Keratinocyte (primary cell): Measurements from ENCODE around the gene HERC3. TPM values are rescaled to one million over a fixed set of nuclear protein-coding genes. Genes with fewer than 3 reads are reported as not detected.

Source experiments
- DNase-seq: peaks from one replicate; pipeline ENCODE4 v3.0.0-alpha.2; 2011; ENCODE audit warnings: low read depth, missing footprints, low spot score
- FAIRE-seq: peaks from 2 replicates; lab custom pipeline; 2011; peaks lifted over from hg19 to GRCh38; lab: Jason Lieb, UNC
- H2AFZ ChIP-seq: 2 replicates; pipeline ENCODE4 v1.6.0; 2012; ENCODE audit warnings: low read length, control low read depth, inconsistent platforms; ENCODE audit not compliant: control insufficient read depth
- H3K27ac ChIP-seq: 2 replicates; pipeline ENCODE4 v1.5.1; 2011; ENCODE audit warnings: low read length; ENCODE audit not compliant: control insufficient read depth, insufficient read depth
- H3K27me3 ChIP-seq: 3 replicates; pipeline ENCODE4 v1.6.0; 2011; ENCODE audit warnings: low read length; ENCODE audit not compliant: control insufficient read depth, insufficient read depth; ENCODE audit errors: extremely low read depth
- H3K36me3 ChIP-seq, 2 experiments: 2 replicates in 1 of 2; 3 replicates in 1 of 2; pipeline ENCODE4 v1.5.1; 2011; ENCODE audit warnings: low read length in 2 of 2, mild to moderate bottlenecking in 1 of 2; ENCODE audit not compliant: control insufficient read depth in 2 of 2, insufficient read depth in 2 of 2; ENCODE audit errors: extremely low read depth in 1 of 2
- H3K4me1 ChIP-seq: 3 replicates; pipeline ENCODE4 v1.5.1; 2011; ENCODE audit warnings: low read length; ENCODE audit not compliant: control insufficient read depth, insufficient read depth; ENCODE audit errors: extremely low read depth
- H3K4me2 ChIP-seq: 3 replicates; pipeline ENCODE4 v1.6.0; 2011; ENCODE audit warnings: low read depth, low read length; ENCODE audit not compliant: control insufficient read depth, insufficient read depth; ENCODE audit errors: extremely low read depth
- H3K4me3 ChIP-seq, 3 experiments: fragments of 200-600 bp in 1 of 3; sonication (generic) in 1 of 3; 2 replicates in 2 of 3; 3 replicates in 1 of 3; pipeline ENCODE4 v1.5.1; 2011 to 2016; ENCODE audit warnings: low read length in 3 of 3, mild to moderate bottlenecking in 3 of 3, control low read depth in 2 of 3, inconsistent platforms in 1 of 3, low read depth in 1 of 3, mixed read lengths in 1 of 3, mixed run types in 1 of 3, moderate library complexity in 1 of 3; ENCODE audit not compliant: control insufficient read depth in 2 of 3, insufficient read depth in 2 of 3; ENCODE audit errors: extremely low read depth in 1 of 3
- H3K79me2 ChIP-seq: 2 replicates; pipeline ENCODE4 v1.6.0; 2012; ENCODE audit warnings: low read length; ENCODE audit not compliant: control insufficient read depth, insufficient read depth
- H3K9ac ChIP-seq: 3 replicates; pipeline ENCODE4 v1.6.0; 2011; ENCODE audit warnings: low read length; ENCODE audit not compliant: control insufficient read depth, insufficient read depth; ENCODE audit errors: extremely low read depth
- H3K9me1 ChIP-seq: 3 replicates; pipeline ENCODE4 v1.6.0; 2011; ENCODE audit warnings: low read length; ENCODE audit not compliant: control insufficient read depth, insufficient read depth; ENCODE audit errors: extremely low read depth
- H3K9me3 ChIP-seq: 2 replicates; pipeline ENCODE4 v1.5.1; 2012; ENCODE audit warnings: low read depth, low read length; ENCODE audit not compliant: control insufficient read depth
- H4K20me1 ChIP-seq: 3 replicates; pipeline ENCODE4 v1.6.0; 2011; ENCODE audit warnings: low read length; ENCODE audit not compliant: control insufficient read depth, insufficient read depth; ENCODE audit errors: extremely low read depth
- CTCF ChIP-seq, 3 experiments: IDR thresholded peaks in 1 of 3; conservative IDR thresholded peaks in 1 of 3; optimal IDR thresholded peaks in 1 of 3; 2 replicates in 2 of 3; 3 replicates in 1 of 3; pipeline versions ENCODE3 to v1.5.1; 2011; ENCODE audit warnings: low read length in 3 of 3, mild to moderate bottlenecking in 3 of 3, moderate library complexity in 2 of 3, control low read depth in 1 of 3, inconsistent platforms in 1 of 3; ENCODE audit not compliant: insufficient read depth in 2 of 3; ENCODE audit errors: extremely low read depth in 1 of 3
- EZH2 ChIP-seq: IDR thresholded peaks from one replicate; pipeline ENCODE4 v1.6.1; 2012; ENCODE audit warnings: inconsistent platforms, mild to moderate bottlenecking, low read length, moderate library complexity
- dilution Hi-C: fragments of 300-500 bp; cut with MboI; formaldehyde crosslinking; loops from one replicate; pipeline ENCODE4 v1.7.0; 2020; ENCODE audit warnings: low sequenced_read_pairs; ENCODE audit not compliant: extremely low pct_ligation_motif_present
- polyA plus RNA-seq, 5 experiments: library from polyadenylated mRNA; depleted of rRNA in 3 of 5; stranded (reverse) in 3 of 5; stranded (forward) in 1 of 5; unstranded in 1 of 5; fragments of >200 nt; gene quantifications; 1 replicate in 1 of 5; 2 replicates in 3 of 5; 3 replicates in 1 of 5; pipeline versions ENCODE4 v1.2.1 to v1.2.3, GENCODE V29; 2011 to 2012; ENCODE audit warnings: missing spikeins in 2 of 5, low read depth in 1 of 5, low replicate concordance in 1 of 5

The HERC3 gene
- polyA plus RNA-seq, 1 donor (not counting 4 experiments of a cell fraction or from before 2014, with no cell fraction given) = 26.3 TPM

GRCh38 chr4:88605736-88606135 lies 13.5 kb downstream of the HERC3 start:
- peak overlapping the region; percentile 67 for H3K27ac ChIP-seq
- no peaks in the 10 kb centered on the region for H3K9me1 ChIP-seq
- H3K4me3 ChIP-seq = no peak overlapping the region
- no peaks in the 10 kb centered on the region for H3K9me3 ChIP-seq
- no peak overlapping the region for H2AFZ ChIP-seq
- no peaks in the 10 kb centered on the region for H4K20me1 ChIP-seq
- no peak for DNase-seq
- FAIRE-seq = peak; percentile 60
- H3K36me3 ChIP-seq = peaks cover 8 to 17% of the 10 kb centered on the region in 2 experiments
- H3K9ac ChIP-seq = no peak overlapping the region
- dilution Hi-C loops = no loop called here
- no peak overlapping the region for H3K4me2 ChIP-seq
- peaks cover 32% of the 10 kb centered on the region for H3K79me2 ChIP-seq
- no peaks in the 10 kb centered on the region for H3K27me3 ChIP-seq
- H3K4me1 ChIP-seq = peaks cover 67% of the 10 kb centered on the region
- TF ChIP-seq CTCF (optimal IDR thresholded peaks at IDR 0.05 in 1 of 3, IDR thresholded peaks at IDR 0.05 in 1 of 3, conservative IDR thresholded peaks at IDR 0.05 in 1 of 3; ENCODE audit: extremely low read depth in 1 of 3, insufficient read depth in 2 of 3, low read length in 3 of 3) (no peak), EZH2 (no peak)

- H3K4me2 ChIP-seq = no peak overlapping the region
- H3K9ac ChIP-seq = peak overlapping the region; percentile 28
- peaks cover 8 to 20% of the 10 kb centered on the region in 2 experiments for H3K36me3 ChIP-seq
- no peaks in the 10 kb centered on the region for H3K9me3 ChIP-seq
- no peaks in the 10 kb centered on the region for H4K20me1 ChIP-seq
- H3K4me1 ChIP-seq = peaks cover 69% of the 10 kb centered on the region
- peaks cover 32% of the 10 kb centered on the region for H3K79me2 ChIP-seq
- DNase-seq (peak; percentile 79), FAIRE-seq (peak; percentile 79)
- dilution Hi-C loops = no loop called here
- no peaks in the 10 kb centered on the region for H3K27me3 ChIP-seq
- no peaks in the 10 kb centered on the region for H3K9me1 ChIP-seq
- H3K27ac ChIP-seq = peak overlapping the region; percentile 73
- no peak for TF ChIP-seq EZH2
- no peak for TF ChIP-seq CTCF (optimal IDR thresholded peaks at IDR 0.05 in 1 of 3, IDR thresholded peaks at IDR 0.05 in 1 of 3, conservative IDR thresholded peaks at IDR 0.05 in 1 of 3; ENCODE audit: extremely low read depth in 1 of 3, insufficient read depth in 2 of 3, low read length in 3 of 3)
- H2AFZ ChIP-seq = no peak overlapping the region
- H3K4me3 ChIP-seq = no peak overlapping the region
Observed at GRCh38 chr4:88606832-88607231, 14.6 kb downstream of the HERC3 start.
